ENCODE results near the gene PPP1R14D. TPM values are rescaled to one million over a fixed set of nuclear protein-coding genes. Genes with fewer than 3 reads are reported as not detected.

Gene PPP1R14D
- total RNA-seq, 1 experiment from 2014 or later = 0.64 TPM

DNA sequence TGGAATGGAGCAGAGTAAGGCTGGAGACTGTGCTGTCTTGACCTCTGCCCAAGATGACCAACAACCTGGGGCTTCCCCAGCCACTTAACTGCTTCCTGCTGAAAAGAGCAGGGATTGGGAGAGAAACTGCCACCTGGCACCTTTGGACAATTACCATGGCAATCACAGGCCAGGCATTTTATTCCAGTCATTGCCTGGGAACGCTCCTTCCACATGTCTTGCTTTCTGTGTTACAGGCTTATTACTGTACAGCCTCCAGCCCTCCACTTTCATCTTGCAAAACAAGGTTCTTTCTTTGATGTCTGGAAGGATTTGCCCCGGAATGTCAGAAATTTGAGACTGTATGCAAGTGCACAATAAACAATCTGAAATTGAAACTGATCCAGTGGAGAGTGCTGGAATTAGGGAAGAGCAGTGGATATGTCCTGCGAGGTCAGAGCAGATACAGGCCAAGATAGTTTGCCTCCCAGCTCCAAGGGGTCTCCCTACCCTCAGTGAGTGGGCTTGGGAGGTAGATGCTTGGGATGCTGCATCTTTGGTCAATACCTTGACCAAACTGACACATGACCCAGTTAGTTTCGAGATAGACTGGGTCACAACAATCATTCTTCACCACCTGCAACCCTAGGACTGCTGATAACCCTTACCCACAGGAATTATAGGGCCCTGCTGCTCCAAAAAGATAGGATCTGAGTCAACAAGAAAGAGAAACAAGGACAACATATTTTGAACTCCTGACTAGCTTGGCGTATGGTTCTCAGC is 2.7 kb downstream of the PPP1R14D start:
- in situ Hi-C loops (cut with HindIII; ENCODE audit: low pct_unique_long_range_greater_than_20kb, low sequenced_read_pairs) (no loop called here), intact Hi-C loops (cut with micrococcal nuclease; ENCODE audit: unreplicated experiment) (no loop called here)
- DNase-seq (ENCODE audit: low read depth, low spot score) = no peak
- Histone ChIP-seq H3K4me3 (ENCODE audit: low read depth in 2 of 2, low read length in 2 of 2) (no peak overlapping the region), H3K27ac (ENCODE audit: low read length) (peak overlapping the region; percentile 53), H3K27me3 (ENCODE audit: control insufficient read depth, insufficient read depth, low read length) (no peaks in the 10 kb centered on the region), H3K4me1 (ENCODE audit: control insufficient read depth, insufficient read depth, low read length) (peaks cover 29% of the 10 kb centered on the region), H3K9me3 (ENCODE audit: control insufficient read depth, insufficient read depth, low read depth, low read length) (no peaks in the 10 kb centered on the region), H3K36me3 (ENCODE audit: control insufficient read depth, insufficient read depth, low read length) (no peaks in the 10 kb centered on the region)
- peak; percentile 72 for ATAC-seq
- peak; percentile 94 for TF ChIP-seq TCF7L2 (IDR thresholded peaks at IDR 0.05; ENCODE audit: low read depth, low read length)
- TF ChIP-seq, protein P1, sequence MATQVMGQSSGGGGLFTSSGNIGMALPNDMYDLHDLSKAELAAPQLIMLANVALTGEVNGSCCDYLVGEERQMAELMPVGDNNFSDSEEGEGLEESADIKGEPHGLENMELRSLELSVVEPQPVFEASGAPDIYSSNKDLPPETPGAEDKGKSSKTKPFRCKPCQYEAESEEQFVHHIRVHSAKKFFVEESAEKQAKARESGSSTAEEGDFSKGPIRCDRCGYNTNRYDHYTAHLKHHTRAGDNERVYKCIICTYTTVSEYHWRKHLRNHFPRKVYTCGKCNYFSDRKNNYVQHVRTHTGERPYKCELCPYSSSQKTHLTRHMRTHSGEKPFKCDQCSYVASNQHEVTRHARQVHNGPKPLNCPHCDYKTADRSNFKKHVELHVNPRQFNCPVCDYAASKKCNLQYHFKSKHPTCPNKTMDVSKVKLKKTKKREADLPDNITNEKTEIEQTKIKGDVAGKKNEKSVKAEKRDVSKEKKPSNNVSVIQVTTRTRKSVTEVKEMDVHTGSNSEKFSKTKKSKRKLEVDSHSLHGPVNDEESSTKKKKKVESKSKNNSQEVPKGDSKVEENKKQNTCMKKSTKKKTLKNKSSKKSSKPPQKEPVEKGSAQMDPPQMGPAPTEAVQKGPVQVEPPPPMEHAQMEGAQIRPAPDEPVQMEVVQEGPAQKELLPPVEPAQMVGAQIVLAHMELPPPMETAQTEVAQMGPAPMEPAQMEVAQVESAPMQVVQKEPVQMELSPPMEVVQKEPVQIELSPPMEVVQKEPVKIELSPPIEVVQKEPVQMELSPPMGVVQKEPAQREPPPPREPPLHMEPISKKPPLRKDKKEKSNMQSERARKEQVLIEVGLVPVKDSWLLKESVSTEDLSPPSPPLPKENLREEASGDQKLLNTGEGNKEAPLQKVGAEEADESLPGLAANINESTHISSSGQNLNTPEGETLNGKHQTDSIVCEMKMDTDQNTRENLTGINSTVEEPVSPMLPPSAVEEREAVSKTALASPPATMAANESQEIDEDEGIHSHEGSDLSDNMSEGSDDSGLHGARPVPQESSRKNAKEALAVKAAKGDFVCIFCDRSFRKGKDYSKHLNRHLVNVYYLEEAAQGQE (IDR thresholded peaks at IDR 0.05; ENCODE audit: insufficient read depth in 1 of 2, low read depth in 2 of 2, low read length in 1 of 2) = no peak
- no TSS peak for BruUV-seq (replicated peaks)
- ChIA-PET POLR2A (no interaction called here), CTCF (no interaction called here)

DNA sequence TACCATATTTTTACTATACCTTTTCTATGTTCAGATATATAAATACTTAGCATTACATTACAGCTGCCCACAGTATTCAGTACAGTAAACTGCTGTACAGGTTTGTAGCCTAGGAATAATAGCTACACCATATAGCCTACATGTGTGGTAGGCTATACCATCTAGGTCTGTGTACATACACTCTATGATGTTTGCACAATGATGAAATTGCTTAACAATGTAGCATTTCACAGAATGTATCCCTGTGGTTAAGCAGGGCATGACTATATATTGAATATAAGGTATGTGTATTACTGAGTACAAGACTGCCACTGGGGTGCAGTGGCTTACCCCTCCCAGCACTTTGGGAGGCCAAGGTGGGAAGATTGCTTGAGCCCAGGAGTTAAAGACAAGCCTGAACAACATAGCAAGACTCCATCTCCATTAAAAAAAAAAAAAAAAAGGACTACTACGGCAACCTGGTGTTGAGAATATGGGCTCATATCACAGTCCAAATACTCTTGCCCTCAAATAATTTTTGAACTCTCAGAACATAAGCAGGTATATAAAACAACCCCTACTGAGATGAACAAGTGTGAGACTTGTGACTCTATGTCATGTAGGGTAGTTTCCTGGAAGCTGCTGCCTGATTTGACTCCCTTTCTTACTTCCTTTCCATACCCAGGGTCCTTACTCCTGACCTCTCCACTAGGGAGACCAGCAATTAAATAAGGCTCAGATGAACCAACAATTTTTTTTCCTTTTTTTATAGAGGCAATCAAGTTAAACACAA is 4.8 kb downstream of the PPP1R14D start:
- DNase-seq (ENCODE audit: low read depth, low spot score) = peak; percentile 24
- Histone ChIP-seq H3K36me3 (ENCODE audit: control insufficient read depth, insufficient read depth, low read length) (no peaks in the 10 kb centered on the region), H3K4me3 (ENCODE audit: low read depth in 2 of 2, low read length in 2 of 2) (no peak overlapping the region), H3K4me1 (ENCODE audit: control insufficient read depth, insufficient read depth, low read length) (peaks cover 26% of the 10 kb centered on the region), H3K27me3 (ENCODE audit: control insufficient read depth, insufficient read depth, low read length) (no peaks in the 10 kb centered on the region), H3K27ac (ENCODE audit: low read length) (peak overlapping the region; percentile 50), H3K9me3 (ENCODE audit: control insufficient read depth, insufficient read depth, low read depth, low read length) (no peaks in the 10 kb centered on the region)
- CTCF ChIA-PET = interaction anchor here (0.7 kb wide), 1 partner anchor 15 kb away, joined by 6 read pairs; no protein-coding TSS in a partner anchor
- no TSS peak for BruUV-seq (replicated peaks)
- no peak for TF ChIP-seq SIN3A (IDR thresholded peaks at IDR 0.05; ENCODE audit: borderline replicate concordance, insufficient read depth, low read depth, low read length)
- TF ChIP-seq, protein P1 (IDR thresholded peaks at IDR 0.05; ENCODE audit: insufficient read depth in 1 of 2, low read depth in 2 of 2, low read length in 1 of 2) = no peak
- TF ChIP-seq, protein P2, sequence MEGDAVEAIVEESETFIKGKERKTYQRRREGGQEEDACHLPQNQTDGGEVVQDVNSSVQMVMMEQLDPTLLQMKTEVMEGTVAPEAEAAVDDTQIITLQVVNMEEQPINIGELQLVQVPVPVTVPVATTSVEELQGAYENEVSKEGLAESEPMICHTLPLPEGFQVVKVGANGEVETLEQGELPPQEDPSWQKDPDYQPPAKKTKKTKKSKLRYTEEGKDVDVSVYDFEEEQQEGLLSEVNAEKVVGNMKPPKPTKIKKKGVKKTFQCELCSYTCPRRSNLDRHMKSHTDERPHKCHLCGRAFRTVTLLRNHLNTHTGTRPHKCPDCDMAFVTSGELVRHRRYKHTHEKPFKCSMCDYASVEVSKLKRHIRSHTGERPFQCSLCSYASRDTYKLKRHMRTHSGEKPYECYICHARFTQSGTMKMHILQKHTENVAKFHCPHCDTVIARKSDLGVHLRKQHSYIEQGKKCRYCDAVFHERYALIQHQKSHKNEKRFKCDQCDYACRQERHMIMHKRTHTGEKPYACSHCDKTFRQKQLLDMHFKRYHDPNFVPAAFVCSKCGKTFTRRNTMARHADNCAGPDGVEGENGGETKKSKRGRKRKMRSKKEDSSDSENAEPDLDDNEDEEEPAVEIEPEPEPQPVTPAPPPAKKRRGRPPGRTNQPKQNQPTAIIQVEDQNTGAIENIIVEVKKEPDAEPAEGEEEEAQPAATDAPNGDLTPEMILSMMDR (IDR thresholded peaks at IDR 0.05) = no peak
- TF ChIP-seq POLR2AphosphoS5 (IDR thresholded peaks at IDR 0.05; ENCODE audit: low read depth, low read length) = no peak
- no peak for TF ChIP-seq TCF7L2 (IDR thresholded peaks at IDR 0.05; ENCODE audit: low read depth, low read length)
- intact Hi-C loops (cut with micrococcal nuclease; ENCODE audit: unreplicated experiment) = no loop called here
- in situ Hi-C loops (cut with HindIII; ENCODE audit: low pct_unique_long_range_greater_than_20kb, low sequenced_read_pairs) = no loop called here
- POLR2A ChIA-PET = no interaction called here
- ATAC-seq = peak; percentile 82
